Smooth muscle cell of the coronary artery (primary cell): ENCODE measurements around the gene PRXL2A. TPM values are rescaled to one million over a fixed set of nuclear protein-coding genes. Genes with fewer than 3 reads are reported as not detected.

Source experiments
- total RNA-seq: library from RNA; depleted of rRNA; stranded (reverse); fragments of >200 nt; gene quantifications from 2 replicates; pipeline ENCODE4 v1.2.3, GENCODE V29; 2014; ENCODE audit warnings: low replicate concordance

Gene PRXL2A, protein sequence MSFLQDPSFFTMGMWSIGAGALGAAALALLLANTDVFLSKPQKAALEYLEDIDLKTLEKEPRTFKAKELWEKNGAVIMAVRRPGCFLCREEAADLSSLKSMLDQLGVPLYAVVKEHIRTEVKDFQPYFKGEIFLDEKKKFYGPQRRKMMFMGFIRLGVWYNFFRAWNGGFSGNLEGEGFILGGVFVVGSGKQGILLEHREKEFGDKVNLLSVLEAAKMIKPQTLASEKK
- total RNA-seq, result 1.3 and 1.4 TPM in 2 replicates

DNA sequence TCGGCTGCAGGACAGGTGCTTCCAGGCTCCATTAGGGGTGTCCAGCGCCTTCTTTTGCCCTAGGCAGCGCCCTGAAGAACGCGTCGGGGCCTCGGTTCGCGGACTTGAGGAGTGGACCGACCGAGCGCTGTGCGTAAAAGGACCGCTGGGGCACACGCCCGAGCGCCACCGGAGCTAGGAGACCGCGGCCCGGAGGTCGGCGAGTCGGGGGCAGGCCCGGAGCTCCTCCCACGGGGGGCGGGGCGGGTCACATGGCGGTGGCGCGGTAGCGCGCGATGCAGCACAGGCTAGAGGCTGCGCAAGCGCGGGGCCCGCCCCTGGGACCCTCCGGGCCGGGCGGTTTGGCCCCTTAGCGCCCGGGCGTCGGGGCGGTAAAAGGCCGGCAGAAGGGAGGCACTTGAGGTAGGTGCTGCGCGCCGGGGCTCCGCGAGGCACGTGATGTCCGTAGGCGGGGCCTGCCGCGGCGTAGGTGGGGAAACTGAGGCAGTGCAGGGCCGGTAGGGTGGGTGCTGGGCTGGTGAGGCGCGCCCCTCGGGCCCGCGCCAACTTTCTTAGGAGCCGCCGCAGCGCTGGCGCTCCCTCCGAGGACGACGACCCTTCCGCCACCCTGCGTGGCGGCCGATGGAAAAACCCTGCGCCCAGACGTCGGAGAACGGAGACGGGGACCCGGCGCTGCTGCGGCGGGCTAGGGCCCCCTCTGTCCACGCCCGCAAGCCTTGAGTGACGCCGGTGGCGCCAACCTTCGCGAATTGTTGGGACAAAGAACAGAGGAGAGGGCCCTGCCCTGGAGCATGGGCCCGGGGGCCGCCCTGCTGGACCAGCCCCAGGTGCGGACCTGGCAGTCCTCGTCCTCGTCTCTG lies at the start of gene PRXL2A:
TSS of gene PRXL2A (plus strand) at position 310 of the 860 bp plus-strand sequence. CDS start 11,917 bp downstream, outside the sequence.

GRCh38 chr10:80453842-80454512 lies 45.6 kb downstream of the PRXL2A start, which contains the start of gene TSPAN14:
TSS of gene TSPAN14 (plus strand) at chr10:80454310. CDS start at chr10:80489234, 34,924 bp downstream.

Other genes with a start within 250 kb of the PRXL2A start
- gene ANXA11, start 203.0 kb upstream of the PRXL2A start, total RNA-seq, result 45.7 and 51.5 TPM in 2 replicates
- not detected in 2 replicates for gene MAT1A, start 118.9 kb upstream of the PRXL2A start, total RNA-seq
- not detected in 2 replicates for gene DYDC1, start 51.8 kb upstream of the PRXL2A start, total RNA-seq
- not detected in 2 replicates for gene DYDC2, start 51.8 kb upstream of the PRXL2A start, total RNA-seq
- 13.5 and 15.6 TPM in 2 replicates for gene TSPAN14, start 45.8 kb downstream of the PRXL2A start, total RNA-seq
- not detected in 2 replicates for gene SH2D4B, start 129.4 kb downstream of the PRXL2A start, total RNA-seq